Large intestine (tissue), 3 donors: ENCODE measurements around the gene FRAS1. TPM values are rescaled to one million over a fixed set of nuclear protein-coding genes. Genes with fewer than 3 reads are reported as not detected.
"Not testable (repeated sequence)": the region's sequence is repeated elsewhere in the genome, so short reads cannot be mapped to it uniquely, and the experiment has no call there.

Experiments used
- DNase-seq, 2 donors: peaks; one replicate each; pipeline versions ENCODE4 v3.0.0 to v3.0.0-alpha.2; 2013
- H3K27ac ChIP-seq: one replicate; pipeline ENCODE4 v1.5.1; 2013; ENCODE audit warnings: low read length
- H3K27me3 ChIP-seq: 2 replicates; pipeline ENCODE4 v1.6.1; 2013; ENCODE audit warnings: low read length; ENCODE audit not compliant: control insufficient read depth, insufficient read depth
- H3K36me3 ChIP-seq: 2 replicates; pipeline ENCODE4 v1.6.1; 2013; ENCODE audit warnings: low read length; ENCODE audit not compliant: control insufficient read depth, insufficient read depth
- H3K4me1 ChIP-seq: one replicate; pipeline ENCODE4 v1.6.1; 2013; ENCODE audit warnings: low read length; ENCODE audit not compliant: control insufficient read depth, insufficient read depth
- H3K4me3 ChIP-seq: one replicate; pipeline ENCODE4 v1.5.1; 2013; ENCODE audit warnings: low read length
- H3K9me3 ChIP-seq: one replicate; pipeline ENCODE4 v1.6.1; 2013; ENCODE audit warnings: mild to moderate bottlenecking, low read depth, low read length, moderate library complexity; ENCODE audit not compliant: control insufficient read depth
- WGBS: methylation state at CpG from one replicate; pipeline ENCODE4 v1.1.5; 2013; ENCODE audit warnings: low lambda C conversion rate; ENCODE audit not compliant: insufficient coverage; 5-methylcytosine and 5-hydroxymethylcytosine counted together
- polyA plus RNA-seq: library from polyadenylated mRNA; unstranded; fragments of 120-200 nt; gene quantifications from one replicate; pipeline ENCODE4 v1.2.1, GENCODE V29; 2013

FRAS1 gene
- polyA plus RNA-seq, 1 donor: 12.9 TPM

GRCh38 chr4:78165758-78166157, 108.6 kb downstream of the FRAS1 start:
- Histone ChIP-seq H3K4me1 (peaks cover 15% of the 10 kb centered on the region), H3K27ac (peak overlapping the region; percentile 84), H3K36me3 (no peaks in the 10 kb centered on the region), H3K4me3 (no peak overlapping the region), H3K27me3 (no peaks in the 10 kb centered on the region), H3K9me3 (no peaks in the 10 kb centered on the region)
- DNase-seq: peak; percentile 81 to 92
- WGBS: no CpG with 5 or more reads among the region's 2 CpGs

GRCh38 chr4:78166622-78167021, 109.5 kb downstream of the FRAS1 start:
- Histone ChIP-seq H3K4me3 (no peak overlapping the region), H3K4me1 (peaks cover 15% of the 10 kb centered on the region), H3K36me3 (no peaks in the 10 kb centered on the region), H3K9me3 (no peaks in the 10 kb centered on the region), H3K27ac (peak overlapping the region; percentile 81), H3K27me3 (no peaks in the 10 kb centered on the region)
- DNase-seq: no peak

- no peak for DNase-seq
- H3K4me1 ChIP-seq: peaks cover 15% of the 10 kb centered on the region
- H3K27ac ChIP-seq: no peak overlapping the region
- no peaks in the 10 kb centered on the region for H3K9me3 ChIP-seq
- no peaks in the 10 kb centered on the region for H3K36me3 ChIP-seq
- no peak overlapping the region for H3K4me3 ChIP-seq
- no peaks in the 10 kb centered on the region for H3K27me3 ChIP-seq
- WGBS: no CpG with 5 or more reads among the region's 1 CpG
These were observed 110.4 kb downstream of the FRAS1 start for GRCh38 chr4:78167510-78167909.

GRCh38 chr4:78168029-78168428, 110.9 kb downstream of the FRAS1 start:
- DNase-seq: no peak
- WGBS: 100% methylated on average over 2 of the region's 3 CpGs
- H3K9me3 ChIP-seq: no peaks in the 10 kb centered on the region
- H3K4me3 ChIP-seq: no peak overlapping the region
- peaks cover 15% of the 10 kb centered on the region for H3K4me1 ChIP-seq
- no peaks in the 10 kb centered on the region for H3K27me3 ChIP-seq
- H3K36me3 ChIP-seq: no peaks in the 10 kb centered on the region
- no peak overlapping the region for H3K27ac ChIP-seq

- Histone ChIP-seq H3K27me3 (no peaks in the 10 kb centered on the region), H3K36me3 (no peaks in the 10 kb centered on the region), H3K27ac (no peak overlapping the region), H3K9me3 (no peaks in the 10 kb centered on the region), H3K4me3 (no peak overlapping the region), H3K4me1 (peaks cover 15% of the 10 kb centered on the region)
- DNase-seq: no peak
- no CpG with 5 or more reads among the region's 1 CpG for WGBS
These were observed 112.6 kb downstream of the FRAS1 start for GRCh38 chr4:78169728-78170127.

GRCh38 chr4:78171482-78171881, 114.4 kb downstream of the FRAS1 start:
- Histone ChIP-seq H3K4me1 (peaks cover 22% of the 10 kb centered on the region), H3K27me3 (no peaks in the 10 kb centered on the region), H3K27ac (no peak overlapping the region), H3K36me3 (no peaks in the 10 kb centered on the region), H3K4me3 (no peak overlapping the region), H3K9me3 (no peaks in the 10 kb centered on the region)
- DNase-seq: no peak
- WGBS: 92% methylated on average over 4 of the region's 6 CpGs

- H3K36me3 ChIP-seq: no peaks in the 10 kb centered on the region
- H3K4me1 ChIP-seq: peaks cover 26% of the 10 kb centered on the region
- H3K9me3 ChIP-seq: no peaks in the 10 kb centered on the region
- H3K27ac ChIP-seq: no peak overlapping the region
- WGBS: 100% methylated on average over 2 of the region's 5 CpGs
- H3K4me3 ChIP-seq: no peak overlapping the region
- no peak for DNase-seq
- H3K27me3 ChIP-seq: no peaks in the 10 kb centered on the region
These were observed 117.8 kb downstream of the FRAS1 start for GRCh38 chr4:78174891-78175290.

GRCh38 chr4:78179196-78179595, 122.1 kb downstream of the FRAS1 start:
- no peak for DNase-seq
- no peaks in the 10 kb centered on the region for H3K27me3 ChIP-seq
- H3K36me3 ChIP-seq: no peaks in the 10 kb centered on the region
- no peak overlapping the region for H3K27ac ChIP-seq
- no peak overlapping the region for H3K4me3 ChIP-seq
- WGBS: 70% methylated on average over 2 of the region's 2 CpGs
- H3K4me1 ChIP-seq: peaks cover 26% of the 10 kb centered on the region
- no peaks in the 10 kb centered on the region for H3K9me3 ChIP-seq

GRCh38 chr4:78181681-78182234, 124.6 kb downstream of the FRAS1 start:
- 100% methylated on average over 5 of the region's 36 CpGs for WGBS
- not testable (repeated sequence) for H3K27ac ChIP-seq, DNase-seq

GRCh38 chr4:78184584-78184983, 127.5 kb downstream of the FRAS1 start:
- Histone ChIP-seq H3K36me3 (no peaks in the 10 kb centered on the region), H3K27me3 (no peaks in the 10 kb centered on the region), H3K4me1 (peaks cover 22% of the 10 kb centered on the region), H3K4me3 (no peak overlapping the region), H3K9me3 (no peaks in the 10 kb centered on the region), H3K27ac (peak overlapping the region; percentile 36)
- no peak for DNase-seq

More at GRCh38 chr4:78181681-78182234, 124.6 kb downstream of the FRAS1 start:
- H3K9me3 ChIP-seq, H3K4me3 ChIP-seq, H3K27me3 ChIP-seq, H3K36me3 ChIP-seq: not testable (repeated sequence)
- peaks cover 24% of the 10 kb centered on the region for H3K4me1 ChIP-seq

GRCh38 chr4:78185117-78185516, 128.0 kb downstream of the FRAS1 start:
- Histone ChIP-seq H3K27me3 (no peaks in the 10 kb centered on the region), H3K36me3 (no peaks in the 10 kb centered on the region), H3K27ac (peak overlapping the region; percentile 36), H3K4me1 (peaks cover 22% of the 10 kb centered on the region), H3K4me3 (no peak overlapping the region), H3K9me3 (no peaks in the 10 kb centered on the region)
- no CpG with 5 or more reads among the region's 2 CpGs for WGBS
- peak; percentile 32 to 73 for DNase-seq
